GM12878 (cell line): ENCODE data around the gene SYNGR2. TPM values are rescaled to one million over a fixed set of nuclear protein-coding genes. Genes with fewer than 3 reads are reported as not detected.
A peak's percentile ranks its signal among the peaks of the same experiment; 100 is the strongest.

ENCODE experiments used
- BACH1 ChIP-seq: fragments of 450-650 bp; IDR thresholded peaks from 2 replicates; pipeline ENCODE4 v1.6.1; 2017; ENCODE audit warnings: mild to moderate bottlenecking, borderline replicate concordance
- CBX5 ChIP-seq: sonication (generic); IDR thresholded peaks from 2 replicates; pipeline ENCODE4 v1.6.1; 2016; ENCODE audit warnings: low read depth, moderate library complexity, mild to moderate bottlenecking, inconsistent platforms
- E4F1 ChIP-seq: fragments of 450-650 bp; IDR thresholded peaks from 2 replicates; pipeline ENCODE4 v1.6.1; 2018; ENCODE audit warnings: borderline replicate concordance, mild to moderate bottlenecking; ENCODE audit not compliant: partially characterized antibody
- GATAD2B ChIP-seq: fragments of 450-650 bp; conservative IDR thresholded peaks from 2 replicates; pipeline ENCODE4 v1.6.1; 2017; ENCODE audit warnings: low read depth, mild to moderate bottlenecking, moderate library complexity
- HCFC1 ChIP-seq: fragments of 150-350 bp; IDR thresholded peaks from 2 replicates; pipeline ENCODE4 v1.6.1; 2014; ENCODE audit warnings: low read length
- KAT2A ChIP-seq: conservative IDR thresholded peaks from 2 replicates; pipeline ENCODE4 v1.6.1; 2011; ENCODE audit warnings: low read depth, low read length; ENCODE audit not compliant: control insufficient read depth
- MTA3 ChIP-seq: IDR thresholded peaks from 2 replicates; pipeline ENCODE4 v1.6.1; 2012; ENCODE audit warnings: low read length, inconsistent platforms, borderline replicate concordance
- SMAD5 ChIP-seq: IDR thresholded peaks from 2 replicates; pipeline ENCODE4 v1.6.1; 2016; ENCODE audit warnings: antibody characterized with exemption, low read depth
- polyA plus RNA-seq, 11 experiments: library from polyadenylated mRNA; depleted of rRNA in 4 of 11; unstranded in 6 of 11; stranded (reverse) in 5 of 11; fragments of >200 nt; fragmentation: Nextera tagmentation in 4 of 11; fragmentation: Illumina TruSeq in 1 of 11; extraction: Ambion mirVana in 4 of 11; extraction: Trizol in 1 of 11; gene quantifications; 1 replicate in 1 of 11; 2 replicates in 10 of 11; pipeline versions ENCODE4 v1.2.1 to v1.2.3, GENCODE V29; 2011 to 2016; ENCODE audit warnings: inconsistent platforms in 2 of 11, missing spikeins in 2 of 11, low read depth in 1 of 11
- total RNA-seq, 4 experiments: library from RNA; depleted of rRNA in 3 of 4; stranded (reverse); fragments of >200 nt in 3 of 4; fragmentation: Illumina TruSeq in 1 of 4; extraction: Trizol in 1 of 4; gene quantifications; 2 replicates each; pipeline versions ENCODE4 v1.2.1 to v1.2.3, GENCODE V29; 2013 to 2021
- TF ChIP-seq, protein P1 (sequence below): fragments of 450-650 bp; conservative IDR thresholded peaks from 2 replicates; pipeline ENCODE4 v1.6.1; 2017; ENCODE audit warnings: mild to moderate bottlenecking, moderate library complexity
- TF ChIP-seq, protein P2 (sequence below): fragments of 450-650 bp; IDR thresholded peaks from 2 replicates; pipeline ENCODE4 v1.6.1; 2017; ENCODE audit warnings: mild to moderate bottlenecking, moderate library complexity
- TF ChIP-seq, protein P3 (sequence below): fragments of 450-650 bp; IDR thresholded peaks from 2 replicates; pipeline ENCODE4 v1.6.1; 2016; ENCODE audit warnings: mild to moderate bottlenecking, moderate library complexity, borderline replicate concordance
- TF ChIP-seq, protein P4 (sequence below): fragments of 450-650 bp; IDR thresholded peaks from 2 replicates; pipeline ENCODE4 v1.6.1; 2017; ENCODE audit warnings: mild to moderate bottlenecking, moderate library complexity

The SYNGR2 gene
- total and polyA plus RNA-seq, 10 of the 15 experiments (the other 5 are each of a cell fraction or from before 2014, with no cell fraction given), result 4.4 to 529 (median 261) TPM

DNA sequence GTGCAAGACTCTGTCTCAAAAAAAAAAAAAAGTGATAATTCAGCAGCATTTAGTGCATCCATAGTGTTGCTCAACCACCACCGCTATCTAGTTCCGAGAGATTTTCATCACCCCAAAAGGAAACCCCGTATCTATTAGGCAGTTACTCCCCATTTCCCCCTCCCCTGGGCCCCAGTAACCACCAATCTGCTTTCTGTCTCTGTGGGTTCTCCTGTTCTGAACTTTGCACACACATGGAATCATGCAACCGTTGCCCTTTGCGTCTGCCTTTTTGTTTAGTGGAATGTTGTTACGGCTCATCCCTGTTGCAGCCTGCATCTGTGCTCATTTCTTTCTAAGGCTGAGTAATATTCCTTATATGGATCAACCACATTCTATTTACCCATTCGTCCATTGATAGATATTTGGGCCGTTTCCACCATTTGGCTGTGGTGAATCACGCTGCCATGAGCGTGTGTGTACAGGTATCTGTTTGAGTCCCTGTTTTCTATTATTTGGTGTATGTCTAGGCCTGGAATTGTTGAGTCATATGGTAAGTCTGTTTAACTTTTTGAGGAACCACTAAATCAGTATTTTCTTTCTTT lies 8.7 kb upstream of the SYNGR2 start (continued):
- TF ChIP-seq, protein P1, sequence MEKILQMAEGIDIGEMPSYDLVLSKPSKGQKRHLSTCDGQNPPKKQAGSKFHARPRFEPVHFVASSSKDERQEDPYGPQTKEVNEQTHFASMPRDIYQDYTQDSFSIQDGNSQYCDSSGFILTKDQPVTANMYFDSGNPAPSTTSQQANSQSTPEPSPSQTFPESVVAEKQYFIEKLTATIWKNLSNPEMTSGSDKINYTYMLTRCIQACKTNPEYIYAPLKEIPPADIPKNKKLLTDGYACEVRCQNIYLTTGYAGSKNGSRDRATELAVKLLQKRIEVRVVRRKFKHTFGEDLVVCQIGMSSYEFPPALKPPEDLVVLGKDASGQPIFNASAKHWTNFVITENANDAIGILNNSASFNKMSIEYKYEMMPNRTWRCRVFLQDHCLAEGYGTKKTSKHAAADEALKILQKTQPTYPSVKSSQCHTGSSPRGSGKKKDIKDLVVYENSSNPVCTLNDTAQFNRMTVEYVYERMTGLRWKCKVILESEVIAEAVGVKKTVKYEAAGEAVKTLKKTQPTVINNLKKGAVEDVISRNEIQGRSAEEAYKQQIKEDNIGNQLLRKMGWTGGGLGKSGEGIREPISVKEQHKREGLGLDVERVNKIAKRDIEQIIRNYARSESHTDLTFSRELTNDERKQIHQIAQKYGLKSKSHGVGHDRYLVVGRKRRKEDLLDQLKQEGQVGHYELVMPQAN, result no peak
- TF ChIP-seq, protein P2, sequence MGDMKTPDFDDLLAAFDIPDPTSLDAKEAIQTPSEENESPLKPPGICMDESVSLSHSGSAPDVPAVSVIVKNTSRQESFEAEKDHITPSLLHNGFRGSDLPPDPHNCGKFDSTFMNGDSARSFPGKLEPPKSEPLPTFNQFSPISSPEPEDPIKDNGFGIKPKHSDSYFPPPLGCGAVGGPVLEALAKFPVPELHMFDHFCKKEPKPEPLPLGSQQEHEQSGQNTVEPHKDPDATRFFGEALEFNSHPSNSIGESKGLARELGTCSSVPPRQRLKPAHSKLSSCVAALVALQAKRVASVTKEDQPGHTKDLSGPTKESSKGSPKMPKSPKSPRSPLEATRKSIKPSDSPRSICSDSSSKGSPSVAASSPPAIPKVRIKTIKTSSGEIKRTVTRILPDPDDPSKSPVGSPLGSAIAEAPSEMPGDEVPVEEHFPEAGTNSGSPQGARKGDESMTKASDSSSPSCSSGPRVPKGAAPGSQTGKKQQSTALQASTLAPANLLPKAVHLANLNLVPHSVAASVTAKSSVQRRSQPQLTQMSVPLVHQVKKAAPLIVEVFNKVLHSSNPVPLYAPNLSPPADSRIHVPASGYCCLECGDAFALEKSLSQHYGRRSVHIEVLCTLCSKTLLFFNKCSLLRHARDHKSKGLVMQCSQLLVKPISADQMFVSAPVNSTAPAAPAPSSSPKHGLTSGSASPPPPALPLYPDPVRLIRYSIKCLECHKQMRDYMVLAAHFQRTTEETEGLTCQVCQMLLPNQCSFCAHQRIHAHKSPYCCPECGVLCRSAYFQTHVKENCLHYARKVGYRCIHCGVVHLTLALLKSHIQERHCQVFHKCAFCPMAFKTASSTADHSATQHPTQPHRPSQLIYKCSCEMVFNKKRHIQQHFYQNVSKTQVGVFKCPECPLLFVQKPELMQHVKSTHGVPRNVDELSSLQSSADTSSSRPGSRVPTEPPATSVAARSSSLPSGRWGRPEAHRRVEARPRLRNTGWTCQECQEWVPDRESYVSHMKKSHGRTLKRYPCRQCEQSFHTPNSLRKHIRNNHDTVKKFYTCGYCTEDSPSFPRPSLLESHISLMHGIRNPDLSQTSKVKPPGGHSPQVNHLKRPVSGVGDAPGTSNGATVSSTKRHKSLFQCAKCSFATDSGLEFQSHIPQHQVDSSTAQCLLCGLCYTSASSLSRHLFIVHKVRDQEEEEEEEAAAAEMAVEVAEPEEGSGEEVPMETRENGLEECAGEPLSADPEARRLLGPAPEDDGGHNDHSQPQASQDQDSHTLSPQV, result no peak
- no peak for TF ChIP-seq KAT2A
- TF ChIP-seq BACH1, result no peak; the same call in 1 of the 2 replicates
- no peak; the same call in 1 of the 2 replicates for TF ChIP-seq GATAD2B
- TF ChIP-seq MTA3, result peak; percentile 62; the same call in 1 of the 2 replicates
- no peak for TF ChIP-seq CBX5
- TF ChIP-seq, protein P3, sequence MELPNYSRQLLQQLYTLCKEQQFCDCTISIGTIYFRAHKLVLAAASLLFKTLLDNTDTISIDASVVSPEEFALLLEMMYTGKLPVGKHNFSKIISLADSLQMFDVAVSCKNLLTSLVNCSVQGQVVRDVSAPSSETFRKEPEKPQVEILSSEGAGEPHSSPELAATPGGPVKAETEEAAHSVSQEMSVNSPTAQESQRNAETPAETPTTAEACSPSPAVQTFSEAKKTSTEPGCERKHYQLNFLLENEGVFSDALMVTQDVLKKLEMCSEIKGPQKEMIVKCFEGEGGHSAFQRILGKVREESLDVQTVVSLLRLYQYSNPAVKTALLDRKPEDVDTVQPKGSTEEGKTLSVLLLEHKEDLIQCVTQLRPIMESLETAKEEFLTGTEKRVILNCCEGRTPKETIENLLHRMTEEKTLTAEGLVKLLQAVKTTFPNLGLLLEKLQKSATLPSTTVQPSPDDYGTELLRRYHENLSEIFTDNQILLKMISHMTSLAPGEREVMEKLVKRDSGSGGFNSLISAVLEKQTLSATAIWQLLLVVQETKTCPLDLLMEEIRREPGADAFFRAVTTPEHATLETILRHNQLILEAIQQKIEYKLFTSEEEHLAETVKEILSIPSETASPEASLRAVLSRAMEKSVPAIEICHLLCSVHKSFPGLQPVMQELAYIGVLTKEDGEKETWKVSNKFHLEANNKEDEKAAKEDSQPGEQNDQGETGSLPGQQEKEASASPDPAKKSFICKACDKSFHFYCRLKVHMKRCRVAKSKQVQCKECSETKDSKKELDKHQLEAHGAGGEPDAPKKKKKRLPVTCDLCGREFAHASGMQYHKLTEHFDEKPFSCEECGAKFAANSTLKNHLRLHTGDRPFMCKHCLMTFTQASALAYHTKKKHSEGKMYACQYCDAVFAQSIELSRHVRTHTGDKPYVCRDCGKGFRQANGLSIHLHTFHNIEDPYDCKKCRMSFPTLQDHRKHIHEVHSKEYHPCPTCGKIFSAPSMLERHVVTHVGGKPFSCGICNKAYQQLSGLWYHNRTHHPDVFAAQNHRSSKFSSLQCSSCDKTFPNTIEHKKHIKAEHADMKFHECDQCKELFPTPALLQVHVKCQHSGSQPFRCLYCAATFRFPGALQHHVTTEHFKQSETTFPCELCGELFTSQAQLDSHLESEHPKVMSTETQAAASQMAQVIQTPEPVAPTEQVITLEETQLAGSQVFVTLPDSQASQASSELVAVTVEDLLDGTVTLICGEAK, result no peak
- TF ChIP-seq E4F1, result no peak
- TF ChIP-seq, protein P4, sequence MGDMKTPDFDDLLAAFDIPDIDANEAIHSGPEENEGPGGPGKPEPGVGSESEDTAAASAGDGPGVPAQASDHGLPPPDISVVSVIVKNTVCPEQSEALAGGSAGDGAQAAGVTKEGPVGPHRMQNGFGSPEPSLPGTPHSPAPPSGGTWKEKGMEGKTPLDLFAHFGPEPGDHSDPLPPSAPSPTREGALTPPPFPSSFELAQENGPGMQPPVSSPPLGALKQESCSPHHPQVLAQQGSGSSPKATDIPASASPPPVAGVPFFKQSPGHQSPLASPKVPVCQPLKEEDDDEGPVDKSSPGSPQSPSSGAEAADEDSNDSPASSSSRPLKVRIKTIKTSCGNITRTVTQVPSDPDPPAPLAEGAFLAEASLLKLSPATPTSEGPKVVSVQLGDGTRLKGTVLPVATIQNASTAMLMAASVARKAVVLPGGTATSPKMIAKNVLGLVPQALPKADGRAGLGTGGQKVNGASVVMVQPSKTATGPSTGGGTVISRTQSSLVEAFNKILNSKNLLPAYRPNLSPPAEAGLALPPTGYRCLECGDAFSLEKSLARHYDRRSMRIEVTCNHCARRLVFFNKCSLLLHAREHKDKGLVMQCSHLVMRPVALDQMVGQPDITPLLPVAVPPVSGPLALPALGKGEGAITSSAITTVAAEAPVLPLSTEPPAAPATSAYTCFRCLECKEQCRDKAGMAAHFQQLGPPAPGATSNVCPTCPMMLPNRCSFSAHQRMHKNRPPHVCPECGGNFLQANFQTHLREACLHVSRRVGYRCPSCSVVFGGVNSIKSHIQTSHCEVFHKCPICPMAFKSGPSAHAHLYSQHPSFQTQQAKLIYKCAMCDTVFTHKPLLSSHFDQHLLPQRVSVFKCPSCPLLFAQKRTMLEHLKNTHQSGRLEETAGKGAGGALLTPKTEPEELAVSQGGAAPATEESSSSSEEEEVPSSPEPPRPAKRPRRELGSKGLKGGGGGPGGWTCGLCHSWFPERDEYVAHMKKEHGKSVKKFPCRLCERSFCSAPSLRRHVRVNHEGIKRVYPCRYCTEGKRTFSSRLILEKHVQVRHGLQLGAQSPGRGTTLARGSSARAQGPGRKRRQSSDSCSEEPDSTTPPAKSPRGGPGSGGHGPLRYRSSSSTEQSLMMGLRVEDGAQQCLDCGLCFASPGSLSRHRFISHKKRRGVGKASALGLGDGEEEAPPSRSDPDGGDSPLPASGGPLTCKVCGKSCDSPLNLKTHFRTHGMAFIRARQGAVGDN, result no peak; the same call in 1 of the 2 replicates
- TF ChIP-seq HCFC1, result no peak
- TF ChIP-seq SMAD5, result no peak
